ENCODE data around the gene SCARF2.
"Not testable (repeated sequence)": the region's sequence is repeated elsewhere in the genome, so short reads cannot be mapped to it uniquely, and the experiment has no call there.

SCARF2 gene

GRCh38 chr22:20427104-20427944, 10.3 kb downstream of the SCARF2 start:
- no peak for DNase-seq

- DNase-seq = no peak
Observed at GRCh38 chr22:20426259-20426615, 11.4 kb downstream of the SCARF2 start.

- DNase-seq = no peak
Observed at GRCh38 chr22:20425566-20426258, 11.9 kb downstream of the SCARF2 start.

- peak; percentile 12 for DNase-seq
Observed at GRCh38 chr22:20424932-20425565, 12.6 kb downstream of the SCARF2 start.

- DNase-seq = no peak
Observed at GRCh38 chr22:20424568-20424931, 13.1 kb downstream of the SCARF2 start.

- DNase-seq = no peak
Observed at GRCh38 chr22:20423906-20424551, 13.6 kb downstream of the SCARF2 start.

GRCh38 chr22:20423008-20423905, 14.4 kb downstream of the SCARF2 start:
- DNase-seq = no peak

GRCh38 chr22:20422271-20423007, 15.2 kb downstream of the SCARF2 start:
- DNase-seq = no peak

GRCh38 chr22:20421507-20421874, 16.1 kb downstream of the SCARF2 start:
- no peak for DNase-seq

GRCh38 chr22:20420157-20420842, 17.3 kb downstream of the SCARF2 start:
- DNase-seq = no peak

- no peak for DNase-seq
Observed at GRCh38 chr22:20419664-20419951, 18.0 kb downstream of the SCARF2 start.

- DNase-seq = peak; percentile 72
Observed at GRCh38 chr22:20418211-20418788, 19.3 kb downstream of the SCARF2 start.

GRCh38 chr22:20415699-20416098, 21.9 kb downstream of the SCARF2 start:
- not testable (repeated sequence) for DNase-seq

GRCh38 chr22:20415241-20415640, 22.4 kb downstream of the SCARF2 start:
- DNase-seq = not testable (repeated sequence)

GRCh38 chr22:20414450-20414849, 23.2 kb downstream of the SCARF2 start:
- no peak for DNase-seq

- no peak for DNase-seq
Observed at GRCh38 chr22:20414059-20414440, 23.6 kb downstream of the SCARF2 start.

- no peak for DNase-seq
Observed at GRCh38 chr22:20413217-20414058, 24.2 kb downstream of the SCARF2 start.

GRCh38 chr22:20412474-20413216, 25.0 kb downstream of the SCARF2 start:
- no peak for DNase-seq

- DNase-seq = not testable (repeated sequence)
Observed at GRCh38 chr22:20409385-20409784, 28.2 kb downstream of the SCARF2 start.

Data from activated naive CD4-positive, alpha-beta T cell treated with Interleukin-2 at 50 U/mL for 16 hours (primary cell).